ENCODE data around the gene ADD2. TPM values are rescaled to one million over a fixed set of nuclear protein-coding genes. Genes with fewer than 3 reads are reported as not detected.

Gene ADD2
- total RNA-seq, 4 donors from 2014 or later, result 0.42 to 2.4 (median 1.3) TPM

DNA sequence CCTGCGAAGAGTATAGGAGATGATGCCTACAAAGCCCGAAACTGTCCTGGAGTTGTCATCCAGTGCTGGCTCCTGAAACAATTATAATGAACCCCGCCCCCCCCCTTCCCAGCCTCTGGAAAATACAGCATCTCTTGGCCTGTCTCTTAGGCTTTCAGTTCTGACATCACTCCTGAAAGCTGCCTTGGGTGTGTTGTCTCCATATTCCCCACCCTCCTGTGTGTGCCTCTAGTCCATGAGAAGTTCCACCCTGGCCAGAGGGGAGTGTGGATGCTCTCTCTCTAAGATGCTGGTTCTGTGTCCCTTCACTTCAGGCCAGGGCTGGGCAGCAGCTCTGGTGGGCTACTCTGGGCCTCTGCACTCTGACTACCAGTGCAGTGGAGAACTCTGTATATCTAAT is 155.4 kb downstream of the ADD2 start:
- intact Hi-C loops (cut with DNase I), result loop anchor here (10.0 kb wide), 1 partner anchor 268 kb away; no protein-coding TSS in a partner anchor
- Histone ChIP-seq H3K27ac (no peak overlapping the region), H3K9me3 (no peaks in the 10 kb centered on the region), H3K4me1 (peaks cover 8 to 29% (median 13%) of the 10 kb centered on the region in 3 donors), H3K36me3 (no peaks in the 10 kb centered on the region), H3K4me3 (no peak overlapping the region), H3K27me3 (peaks cover 0 to 12% (median 0%) of the 10 kb centered on the region in 4 donors)
- DNase-seq, result no peak
- TF ChIP-seq POLR2A (IDR thresholded peaks at IDR 0.05) (no peak), CTCF (IDR thresholded peaks at IDR 0.05) (no peak)
- WGBS, 2 donors, result 79 to 97% methylated on average over 3 of the region's 3 CpGs

- intact Hi-C loops (cut with DNase I), result no loop called here
- Histone ChIP-seq H3K9me3 (no peaks in the 10 kb centered on the region), H3K4me1 (peaks cover 0 to 18% (median 0%) of the 10 kb centered on the region in 3 donors), H3K27me3 (peaks cover 0 to 25% (median 0%) of the 10 kb centered on the region in 4 donors), H3K27ac (no peak overlapping the region), H3K4me3 (no peak overlapping the region), H3K36me3 (no peaks in the 10 kb centered on the region)
- WGBS, 2 donors, result 51 to 68% methylated on average over 6 of the region's 6 CpGs
- TF ChIP-seq POLR2A (IDR thresholded peaks at IDR 0.05) (no peak), CTCF (IDR thresholded peaks at IDR 0.05) (no peak)
- DNase-seq, result no peak
Measured at GRCh38 chr2:70608373-70608772, 159.6 kb downstream of the ADD2 start.

GRCh38 chr2:70607121-70607561 is 160.9 kb downstream of the ADD2 start:
- Histone ChIP-seq H3K4me1 (peaks cover 0 to 16% (median 0%) of the 10 kb centered on the region in 3 donors), H3K9me3 (no peaks in the 10 kb centered on the region), H3K4me3 (no peak overlapping the region), H3K27ac (no peak overlapping the region), H3K36me3 (no peaks in the 10 kb centered on the region), H3K27me3 (peaks cover 0 to 25% (median 0%) of the 10 kb centered on the region in 4 donors)
- WGBS, 2 donors, result 21 to 43% methylated on average over 7 to 8 of the region's 8 CpGs
- TF ChIP-seq POLR2A (IDR thresholded peaks at IDR 0.05), result no peak
- no peak for TF ChIP-seq CTCF (IDR thresholded peaks at IDR 0.05)
- intact Hi-C loops (cut with DNase I), result no loop called here
- DNase-seq, result no peak

Small RNA genes within 50 kb of the gene (small RNA-seq; reads per million reads assigned to genes)
- 0 reads per million in 4 donors for gene HMGN2P21

Other genes with a start within 250 kb of the ADD2 start
- gene TGFA, start 214.4 kb downstream of the ADD2 start, total RNA-seq, result 10 to 100 TPM; 15.8 to 75.8 (median 52.0) TPM
- not detected for gene FIGLA, start 22.4 kb upstream of the ADD2 start, total RNA-seq
- under 1 TPM in 1 of 4 donors, not detected in 3; 0.15 TPM for gene CLEC4F, start 52.4 kb upstream of the ADD2 start, total RNA-seq
- gene CD207, start 67.6 kb upstream of the ADD2 start, total RNA-seq, result 1 to 10 TPM in 2 of 4 donors, under 1 TPM in 1, not detected in 1; 0.35 to 2.5 (median 1.1) TPM
- gene VAX2, start 132.4 kb upstream of the ADD2 start, total RNA-seq, result 1 to 10 TPM in 1 of 4 donors, under 1 TPM in 3; 0.27 to 1.2 (median 0.56) TPM
- 1 to 10 TPM in 1 of 4 donors, under 1 TPM in 1, not detected in 2; 0.97 to 1.2 TPM for gene ATP6V1B1, start 167.7 kb upstream of the ADD2 start, total RNA-seq
- gene ANKRD53, start 210.4 kb upstream of the ADD2 start, total RNA-seq, result under 1 TPM in 2 of 4 donors, not detected in 2; 0.18 to 0.76 TPM
- 10 to 100 TPM; 22.6 to 33.3 (median 27.1) TPM for gene TEX261, start 226.7 kb upstream of the ADD2 start, total RNA-seq